Cardiac fibroblast (primary cell): ENCODE data around the gene NFIL3.
A peak's percentile ranks its signal among the peaks of the same experiment; 100 is the strongest.

Experiments used
- DNase-seq, 2 donors: peaks; one replicate each; pipeline versions ENCODE4 v3.0.0 to v3.0.0-alpha.2; 2010; ENCODE audit warnings: low read depth in 2 of 2
- H3K4me3 ChIP-seq, 2 donors: replicated peaks in 1 of 2; 1 replicate in 1 of 2; 2 replicates in 1 of 2; pipeline ENCODE4 v1.5.1; 2011; ENCODE audit warnings: low read depth in 2 of 2, low read length in 2 of 2, mild to moderate bottlenecking in 2 of 2, moderate library complexity in 1 of 2
- CTCF ChIP-seq: IDR thresholded peaks from one replicate; pipeline ENCODE4 v1.5.1; 2011; ENCODE audit warnings: low read depth, mild to moderate bottlenecking, low read length, inconsistent platforms

Gene NFIL3

GRCh38 chr9:91418215-91418610 is 5.4 kb downstream of the NFIL3 start:
- H3K4me3 ChIP-seq: no peak overlapping the region
- TF ChIP-seq CTCF: no peak
- DNase-seq: no peak

DNA sequence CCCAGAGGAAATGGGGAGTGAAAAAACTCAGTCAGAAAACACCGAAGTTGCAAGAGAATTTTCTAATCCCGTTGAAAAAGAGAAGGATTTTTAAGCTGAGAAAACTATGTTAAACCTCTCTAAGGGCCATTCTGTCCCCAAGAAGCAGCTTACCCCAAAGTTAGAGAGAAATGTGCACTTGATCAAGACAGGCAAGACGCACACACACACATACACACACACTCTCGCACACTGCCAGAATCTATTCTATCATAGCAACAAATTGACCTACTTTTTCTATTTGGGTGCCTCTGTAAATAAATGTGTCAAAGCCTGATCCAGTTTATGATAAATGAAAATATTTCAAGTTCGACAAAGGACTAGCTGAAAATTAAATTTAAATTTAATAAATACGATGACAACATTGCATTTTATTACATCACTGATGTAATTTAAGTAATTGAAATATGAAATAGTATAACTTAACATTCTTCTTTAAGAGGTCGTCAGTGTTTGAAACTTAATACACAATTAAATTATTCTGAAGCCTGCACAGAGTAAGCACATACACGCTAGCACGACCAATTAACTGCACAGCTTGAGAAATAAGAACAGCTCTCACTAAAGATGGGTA is 5.9 kb downstream of the NFIL3 start:
- DNase-seq: no peak
- no peak overlapping the region for H3K4me3 ChIP-seq
- TF ChIP-seq CTCF: no peak

GRCh38 chr9:91416096-91416712 is 7.4 kb downstream of the NFIL3 start:
- H3K4me3 ChIP-seq: no peak overlapping the region
- TF ChIP-seq CTCF: no peak
- DNase-seq: peak in 1 of 2 donors; percentile 64

- TF ChIP-seq CTCF: no peak
- H3K4me3 ChIP-seq: no peak overlapping the region
- DNase-seq: no peak
These were observed 8.3 kb downstream of the NFIL3 start for GRCh38 chr9:91415290-91415689.

- no peak for DNase-seq
These were observed 10.7 kb downstream of the NFIL3 start for GRCh38 chr9:91412941-91413340.

GRCh38 chr9:91411096-91411771 is 12.4 kb downstream of the NFIL3 start:
- TF ChIP-seq CTCF: no peak
- H3K4me3 ChIP-seq: no peak overlapping the region
- peak; percentile 56 to 59 for DNase-seq

More at GRCh38 chr9:91412941-91413340, 10.7 kb downstream of the NFIL3 start:
- no peak overlapping the region for H3K4me3 ChIP-seq
- TF ChIP-seq CTCF: no peak
